ENCODE data around the gene OLFML2B.

Gene OLFML2B

GRCh38 chr1:161994175-161994668 lies 29.4 kb downstream of the OLFML2B start:
- Histone ChIP-seq H4K20me1 (ENCODE audit: insufficient read depth, low read length) (no peaks in the 10 kb centered on the region), H3K4me2 (ENCODE audit: low read length) (no peak overlapping the region), H3K4me1 (ENCODE audit: low read length) (no peaks in the 10 kb centered on the region), H3K27ac (ENCODE audit: low read length) (no peak overlapping the region), H3K27me3 (ENCODE audit: low read depth, low read length) (peaks cover 25% of the 10 kb centered on the region), H2AFZ (ENCODE audit: low read depth, low read length) (no peak overlapping the region), H3K9ac (ENCODE audit: low read length) (no peak overlapping the region), H3K36me3 (replicated peaks; ENCODE audit: low read depth, low read length) (no peaks in the 10 kb centered on the region), H3K79me2 (ENCODE audit: low read length) (no peaks in the 10 kb centered on the region), H3K4me3 (ENCODE audit: low read length) (no peak overlapping the region), H3K9me3 (ENCODE audit: insufficient read depth, low read length) (no peaks in the 10 kb centered on the region)
- TF ChIP-seq EZH2phosphoT487 (IDR thresholded peaks at IDR 0.05; ENCODE audit: low read depth) (no peak), CTCF (IDR thresholded peaks at IDR 0.05; ENCODE audit: low read depth, low read length) (no peak)

DNA sequence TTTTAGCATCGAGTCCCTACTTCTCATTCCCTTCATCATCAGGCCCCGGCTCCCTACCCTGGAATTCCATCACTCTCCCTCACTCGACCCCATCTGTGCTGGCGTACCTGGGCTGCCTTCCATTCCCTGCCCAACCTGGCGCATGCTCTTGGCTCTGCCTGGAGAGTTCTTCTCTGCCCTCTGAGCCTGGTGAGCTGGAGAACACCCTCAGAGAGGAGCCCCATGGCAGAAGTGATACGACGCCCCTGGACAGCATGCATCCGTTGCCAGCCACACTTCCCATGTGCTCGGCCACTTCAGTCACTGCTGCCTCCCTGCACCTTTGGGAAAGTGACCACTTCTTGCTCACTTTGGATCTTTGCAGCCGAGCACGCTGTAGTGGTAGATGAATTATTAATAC lies 30.1 kb downstream of the OLFML2B start:
- Histone ChIP-seq H2AFZ (ENCODE audit: low read depth, low read length) (no peak overlapping the region), H3K27me3 (ENCODE audit: low read depth, low read length) (peaks cover 30% of the 10 kb centered on the region), H3K27ac (ENCODE audit: low read length) (no peak overlapping the region), H3K36me3 (replicated peaks; ENCODE audit: low read depth, low read length) (no peaks in the 10 kb centered on the region), H3K9me3 (ENCODE audit: insufficient read depth, low read length) (no peaks in the 10 kb centered on the region), H4K20me1 (ENCODE audit: insufficient read depth, low read length) (no peaks in the 10 kb centered on the region), H3K4me1 (ENCODE audit: low read length) (no peaks in the 10 kb centered on the region), H3K4me2 (ENCODE audit: low read length) (no peak overlapping the region), H3K4me3 (ENCODE audit: low read length) (no peak overlapping the region), H3K79me2 (ENCODE audit: low read length) (no peaks in the 10 kb centered on the region), H3K9ac (ENCODE audit: low read length) (no peak overlapping the region)
- no peak for TF ChIP-seq EZH2phosphoT487 (IDR thresholded peaks at IDR 0.05; ENCODE audit: low read depth)
- TF ChIP-seq CTCF (IDR thresholded peaks at IDR 0.05; ENCODE audit: low read depth, low read length), result no peak

DNA sequence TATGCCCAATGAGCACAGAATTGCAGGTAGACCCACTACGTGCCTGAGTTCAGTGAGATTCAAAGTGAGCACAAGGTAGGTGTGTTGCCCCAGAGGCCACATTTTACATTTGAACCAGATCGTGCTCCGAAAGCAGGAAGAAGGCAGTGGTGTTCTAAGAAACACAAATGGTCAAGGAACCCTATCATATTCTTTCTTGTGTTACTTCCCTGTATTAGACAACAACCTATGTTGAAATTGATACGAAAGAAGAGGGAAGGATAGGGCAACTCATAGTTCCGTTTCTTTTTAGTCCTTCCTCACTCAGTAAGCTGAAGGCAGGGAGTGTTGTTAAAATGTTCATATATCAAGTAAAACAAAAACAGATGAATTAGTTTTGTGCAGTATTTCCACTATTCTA lies 33.9 kb downstream of the OLFML2B start:
- Histone ChIP-seq H3K4me2 (ENCODE audit: low read length) (no peak overlapping the region), H3K27ac (ENCODE audit: low read length) (no peak overlapping the region), H3K9me3 (ENCODE audit: insufficient read depth, low read length) (0 out of 2 replicates have a peak, but pooled peaks cover 8% of the 10 kb centered on the region), H3K4me1 (ENCODE audit: low read length) (no peaks in the 10 kb centered on the region), H3K9ac (ENCODE audit: low read length) (no peak overlapping the region), H3K4me3 (ENCODE audit: low read length) (no peak overlapping the region), H3K36me3 (replicated peaks; ENCODE audit: low read depth, low read length) (no peaks in the 10 kb centered on the region), H2AFZ (ENCODE audit: low read depth, low read length) (no peak overlapping the region), H3K79me2 (ENCODE audit: low read length) (no peaks in the 10 kb centered on the region), H3K27me3 (ENCODE audit: low read depth, low read length) (peaks cover 31% of the 10 kb centered on the region), H4K20me1 (ENCODE audit: insufficient read depth, low read length) (no peaks in the 10 kb centered on the region)
- TF ChIP-seq EZH2phosphoT487 (IDR thresholded peaks at IDR 0.05; ENCODE audit: low read depth), result no peak
- no peak for TF ChIP-seq CTCF (IDR thresholded peaks at IDR 0.05; ENCODE audit: low read depth, low read length)

GRCh38 chr1:161989108-161989507 lies 34.6 kb downstream of the OLFML2B start:
- H4K20me1 ChIP-seq (ENCODE audit: insufficient read depth, low read length), result no peaks in the 10 kb centered on the region
- H3K79me2 ChIP-seq (ENCODE audit: low read length), result no peaks in the 10 kb centered on the region
- 0 out of 2 replicates have a peak, but pooled peaks cover 8% of the 10 kb centered on the region for H3K9me3 ChIP-seq (ENCODE audit: insufficient read depth, low read length)
- H3K9ac ChIP-seq (ENCODE audit: low read length), result no peak overlapping the region
- no peaks in the 10 kb centered on the region for H3K4me1 ChIP-seq (ENCODE audit: low read length)
- H3K36me3 ChIP-seq (replicated peaks; ENCODE audit: low read depth, low read length), result no peaks in the 10 kb centered on the region
- H3K27ac ChIP-seq (ENCODE audit: low read length), result no peak overlapping the region
- H3K4me3 ChIP-seq (ENCODE audit: low read length), result no peak overlapping the region
- H3K4me2 ChIP-seq (ENCODE audit: low read length), result no peak overlapping the region
- no peak overlapping the region for H2AFZ ChIP-seq (ENCODE audit: low read depth, low read length)
- no peak; the same call in 1 of the 2 replicates for TF ChIP-seq CTCF (IDR thresholded peaks at IDR 0.05; ENCODE audit: low read depth, low read length)
- TF ChIP-seq EZH2phosphoT487 (IDR thresholded peaks at IDR 0.05; ENCODE audit: low read depth), result no peak
- H3K27me3 ChIP-seq (ENCODE audit: low read depth, low read length), result peaks cover 26% of the 10 kb centered on the region; the same call in 1 of the 2 replicates

Measured in OCI-LY3 (cell line).